HG03095 (cell line): ENCODE results near the gene P2RY11.

ENCODE experiments used
- ATAC-seq: cut with Tn5 transposase; IDR thresholded peaks from one replicate; pipeline ENCODE4 v1.9.1; 2021; ENCODE audit warnings: moderate library complexity; ENCODE audit not compliant: unreplicated experiment

P2RY11 gene

GRCh38 chr19:10111405-10111811 is at the start of gene P2RY11:
P2RY11 (plus strand) TSS chr19:10111693; CDS start chr19:10111722, 29 bp downstream.
- no peak for ATAC-seq

DNA sequence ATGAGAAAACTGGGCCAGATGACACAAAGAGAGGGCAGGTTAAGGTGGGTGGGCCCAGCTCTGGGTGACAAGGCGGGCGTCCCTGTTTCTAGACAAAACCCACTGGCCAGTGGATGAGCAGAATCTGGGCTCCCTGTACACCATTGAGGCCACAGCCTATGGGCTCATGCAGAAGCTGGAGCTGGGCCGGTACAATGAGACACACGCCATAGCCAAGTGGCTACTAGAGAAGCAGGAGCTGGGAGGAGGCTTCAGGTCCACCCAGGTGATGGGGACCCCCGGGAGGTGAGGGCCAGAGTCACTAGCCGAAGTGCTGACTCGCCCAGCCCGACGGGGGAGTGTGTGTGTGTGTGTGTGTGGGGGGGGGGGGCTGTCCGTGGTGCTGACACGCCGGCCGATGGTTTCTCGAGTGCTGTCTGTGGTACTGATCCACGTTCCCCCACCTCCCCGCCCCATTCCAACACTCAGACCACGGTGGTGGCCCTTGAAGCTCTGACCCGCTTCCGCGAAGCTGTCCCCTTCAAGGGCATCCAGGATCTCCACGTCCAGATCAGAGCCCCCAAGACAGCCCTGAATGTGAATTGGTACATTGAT is 49.7 kb upstream of the P2RY11 start:
- ATAC-seq = no peak

- no peak for ATAC-seq
Observed at GRCh38 chr19:10068205-10068604, 43.3 kb upstream of the P2RY11 start.

DNA sequence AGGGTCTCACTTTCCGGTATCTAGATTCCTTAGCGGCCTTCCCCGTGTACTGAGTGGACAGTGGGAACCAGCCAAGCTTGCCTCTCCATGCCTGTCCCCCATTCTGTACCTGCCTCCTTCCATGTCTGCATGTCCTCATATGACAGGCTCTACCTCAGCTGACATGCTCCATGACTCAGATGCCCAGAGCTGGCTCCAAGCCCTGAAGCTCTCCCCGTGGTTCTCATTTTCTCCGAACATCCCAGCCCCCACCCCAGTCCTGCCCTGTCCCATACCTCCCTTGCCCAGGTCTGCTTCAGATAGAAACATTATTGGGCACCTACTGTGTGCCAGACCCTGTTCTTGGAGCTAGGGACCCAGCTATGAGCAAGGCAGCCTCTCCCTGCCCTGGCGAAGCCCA is 42.4 kb upstream of the P2RY11 start:
- no peak for ATAC-seq

GRCh38 chr19:10070730-10071446 is 40.6 kb upstream of the P2RY11 start:
- ATAC-seq = no peak

DNA sequence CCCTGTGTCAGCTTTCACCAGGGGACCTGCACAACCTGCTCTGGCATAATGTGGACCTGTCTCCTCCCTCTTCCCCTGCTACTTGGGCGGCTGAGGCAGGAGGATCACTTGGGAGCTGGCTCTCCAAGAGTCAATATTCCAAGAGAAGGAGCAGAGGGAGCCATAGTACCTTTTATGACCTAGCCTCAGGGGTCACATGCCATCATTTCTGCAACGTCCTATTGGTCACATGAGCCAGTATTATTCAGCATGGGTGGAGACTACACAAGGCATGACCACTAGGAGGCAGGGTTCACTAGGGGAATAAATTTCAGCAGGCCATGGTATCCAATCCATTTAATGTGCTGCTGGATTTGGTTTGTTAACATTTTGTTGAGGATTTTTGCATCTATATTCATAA is 37.3 kb upstream of the P2RY11 start:
- ATAC-seq = no peak

DNA sequence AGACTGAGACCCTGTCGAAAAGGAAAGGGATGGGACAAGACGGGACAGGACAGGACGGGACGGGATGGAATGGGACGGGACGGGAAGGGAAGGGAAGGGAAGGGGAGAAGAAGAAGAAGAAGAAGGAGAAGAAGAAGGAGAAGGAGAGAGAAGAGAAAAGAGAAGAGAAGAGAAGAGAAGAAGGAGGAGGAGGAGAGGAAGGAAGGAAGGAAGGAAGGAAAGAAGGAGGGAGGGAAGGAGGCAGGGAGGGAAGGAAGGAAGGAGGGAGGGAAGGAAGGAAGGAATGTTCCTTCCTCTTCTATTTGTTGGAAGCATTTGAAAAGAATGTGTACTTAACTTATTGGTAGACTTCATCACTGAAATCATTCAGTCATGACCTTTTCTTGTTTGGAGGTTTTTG is 35.0 kb upstream of the P2RY11 start:
- no peak for ATAC-seq

DNA sequence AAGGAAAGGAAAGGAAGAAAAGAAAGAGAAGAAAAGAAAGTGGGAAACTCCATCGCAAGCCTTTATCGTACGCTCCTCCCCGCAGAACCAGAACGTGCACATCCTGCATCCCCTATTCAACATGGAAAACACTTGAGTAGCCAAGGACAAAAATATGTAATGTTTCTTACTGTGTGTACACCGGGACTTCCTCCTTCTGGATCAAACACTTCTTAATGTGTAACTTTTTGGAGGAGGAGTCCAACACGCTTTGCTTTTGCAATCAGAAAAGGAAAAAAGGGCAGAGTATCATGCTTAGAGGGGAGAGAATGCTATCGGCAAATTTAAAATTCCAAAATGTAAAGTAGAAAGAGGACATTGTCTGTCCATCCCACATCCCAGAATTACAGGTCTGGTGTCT is 33.2 kb upstream of the P2RY11 start:
- ATAC-seq = no peak

DNA sequence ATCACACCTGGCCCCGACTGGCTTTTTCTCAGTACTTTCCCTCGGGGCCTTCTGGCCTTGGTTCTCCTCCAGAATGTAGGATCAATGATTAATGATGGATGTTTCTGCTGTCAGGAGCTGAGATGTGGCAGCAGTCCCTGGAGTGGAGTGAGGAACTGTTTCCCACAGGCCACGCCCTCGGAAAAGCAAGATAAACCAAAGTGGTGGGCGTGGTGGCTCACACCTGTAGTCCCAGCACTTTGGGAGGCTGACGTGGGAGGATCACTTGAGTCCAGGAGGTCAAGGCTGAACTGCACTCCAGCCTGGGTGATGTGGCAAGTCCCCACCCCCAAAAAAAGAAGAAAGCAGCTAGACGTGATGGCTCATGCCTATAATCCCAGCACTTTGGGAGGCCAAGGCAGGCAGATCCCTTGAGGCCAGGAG is 32.5 kb upstream of the P2RY11 start:
- ATAC-seq = no peak

- ATAC-seq = no peak
Observed at GRCh38 chr19:10083911-10084310, 27.6 kb upstream of the P2RY11 start.

GRCh38 chr19:10084803-10085202 is 26.7 kb upstream of the P2RY11 start:
- ATAC-seq = no peak

- peak; percentile 72 for ATAC-seq
Observed at GRCh38 chr19:10085641-10086590, 25.6 kb upstream of the P2RY11 start, which contains the start of gene SHFL. SHFL (plus strand) TSS chr19:10086317; CDS start chr19:10086428, 111 bp downstream.

DNA sequence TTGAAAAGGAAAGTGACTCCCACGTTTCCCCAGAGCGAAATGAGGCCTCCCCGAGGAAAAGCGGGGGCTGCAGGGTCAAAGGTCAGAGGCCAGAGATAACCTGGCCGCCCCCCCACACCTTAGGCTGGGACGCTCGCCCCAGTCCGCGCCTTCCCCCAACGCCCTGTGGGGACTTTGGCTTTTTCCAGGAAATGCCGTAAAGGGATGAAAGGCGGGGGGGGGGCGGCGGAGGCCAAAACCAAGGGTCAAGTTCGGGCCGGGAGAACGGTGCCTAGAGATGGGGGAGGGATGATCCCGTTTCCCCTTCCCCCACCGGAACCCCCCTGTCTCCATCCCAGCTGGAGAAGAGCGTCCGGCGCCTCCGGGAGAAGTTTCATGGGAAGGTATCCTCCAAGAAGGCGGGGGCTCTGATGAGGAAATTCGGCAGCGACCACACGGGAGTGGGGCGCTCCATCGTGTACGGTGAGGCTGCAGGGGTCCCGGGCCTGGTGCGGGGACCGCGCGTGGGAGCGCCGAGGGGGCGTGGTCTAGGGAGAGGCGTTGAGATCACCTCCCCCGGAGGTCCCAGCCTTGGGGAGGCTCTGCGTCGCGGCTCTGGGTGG is 24.8 kb upstream of the P2RY11 start:
- no peak for ATAC-seq

GRCh38 chr19:10087296-10088061 is 24.0 kb upstream of the P2RY11 start:
- ATAC-seq = no peak

DNA sequence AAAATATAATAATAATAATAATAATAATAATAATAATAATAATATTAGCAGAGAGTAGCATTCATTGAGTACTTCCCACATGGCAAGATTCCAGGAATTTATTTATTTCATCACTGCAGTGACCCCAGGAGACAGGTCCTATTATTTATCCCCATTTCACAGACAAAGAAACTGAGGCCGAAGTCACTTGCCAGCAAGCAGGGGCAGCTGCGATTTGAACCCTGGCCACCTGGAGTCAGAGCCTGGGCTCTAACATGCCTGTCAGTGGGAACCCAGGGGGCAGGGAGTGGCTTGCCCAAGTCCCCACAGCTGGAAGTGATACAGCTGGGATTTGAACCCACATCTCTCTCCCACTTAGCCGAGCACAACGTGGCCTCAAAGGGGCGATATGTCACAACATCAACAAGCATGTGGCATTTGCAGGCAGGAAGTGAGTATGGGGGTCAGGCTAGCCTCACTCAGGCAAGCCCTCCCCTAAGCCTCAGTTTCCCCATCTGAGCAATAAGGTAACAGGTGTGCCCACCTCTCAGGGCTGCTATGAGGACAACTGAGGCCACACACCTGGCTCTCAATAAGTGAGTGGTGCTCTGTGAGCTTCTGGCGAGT is 22.4 kb upstream of the P2RY11 start:
- ATAC-seq = no peak

GRCh38 chr19:10089801-10090375 is 21.6 kb upstream of the P2RY11 start:
- no peak for ATAC-seq

DNA sequence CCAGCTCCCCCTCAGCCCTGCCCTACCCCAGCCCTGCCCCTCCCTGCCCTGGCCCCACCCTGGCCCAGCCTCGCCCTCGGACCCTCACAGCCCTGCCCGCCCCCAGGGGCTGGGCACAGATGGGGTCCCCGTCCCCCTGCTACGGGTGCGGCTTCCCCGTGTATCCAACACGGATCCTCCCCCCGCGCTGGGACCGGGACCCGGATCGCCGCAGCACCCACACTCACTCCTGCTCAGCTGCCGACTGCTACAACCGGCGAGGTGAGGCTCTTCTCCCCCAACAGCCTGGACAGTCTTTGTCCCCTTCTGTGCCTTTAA is 20.2 kb upstream of the P2RY11 start:
- no peak for ATAC-seq

DNA sequence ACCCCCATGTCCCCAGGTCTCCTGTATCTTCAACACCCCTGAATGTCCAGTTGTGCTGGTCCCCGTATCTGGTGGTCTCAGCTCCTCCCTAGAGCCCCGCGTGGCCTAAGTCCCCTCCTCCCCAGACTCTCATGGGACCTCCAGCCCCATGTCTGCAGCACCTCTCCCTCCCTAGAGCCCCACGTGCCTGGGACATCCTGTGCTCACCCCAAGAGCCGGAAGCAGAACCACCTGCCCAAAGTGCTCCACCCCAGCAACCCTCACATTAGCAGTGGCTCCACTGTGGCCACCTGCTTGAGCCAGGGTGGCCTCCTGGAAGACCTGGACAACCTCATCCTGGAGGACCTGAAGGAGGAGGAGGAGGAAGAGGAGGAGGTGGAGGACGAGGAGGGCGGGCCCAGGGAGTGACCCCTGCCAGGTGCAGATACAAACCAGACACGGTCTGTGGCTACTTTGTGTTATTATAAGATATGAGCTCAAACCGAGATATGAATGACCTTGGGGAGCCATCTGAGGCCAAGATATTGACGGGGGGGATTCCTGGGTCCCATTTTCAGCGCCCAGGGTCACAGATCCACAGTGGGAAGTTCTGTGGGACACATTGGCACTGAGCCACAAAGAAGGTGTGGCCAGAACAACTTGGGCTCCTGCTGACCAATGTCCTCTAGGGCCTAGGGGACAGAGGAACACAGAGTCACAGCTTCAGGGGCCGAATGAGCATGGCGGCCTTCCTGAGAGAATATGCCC is 19.4 kb upstream of the P2RY11 start:
- no peak for ATAC-seq

DNA sequence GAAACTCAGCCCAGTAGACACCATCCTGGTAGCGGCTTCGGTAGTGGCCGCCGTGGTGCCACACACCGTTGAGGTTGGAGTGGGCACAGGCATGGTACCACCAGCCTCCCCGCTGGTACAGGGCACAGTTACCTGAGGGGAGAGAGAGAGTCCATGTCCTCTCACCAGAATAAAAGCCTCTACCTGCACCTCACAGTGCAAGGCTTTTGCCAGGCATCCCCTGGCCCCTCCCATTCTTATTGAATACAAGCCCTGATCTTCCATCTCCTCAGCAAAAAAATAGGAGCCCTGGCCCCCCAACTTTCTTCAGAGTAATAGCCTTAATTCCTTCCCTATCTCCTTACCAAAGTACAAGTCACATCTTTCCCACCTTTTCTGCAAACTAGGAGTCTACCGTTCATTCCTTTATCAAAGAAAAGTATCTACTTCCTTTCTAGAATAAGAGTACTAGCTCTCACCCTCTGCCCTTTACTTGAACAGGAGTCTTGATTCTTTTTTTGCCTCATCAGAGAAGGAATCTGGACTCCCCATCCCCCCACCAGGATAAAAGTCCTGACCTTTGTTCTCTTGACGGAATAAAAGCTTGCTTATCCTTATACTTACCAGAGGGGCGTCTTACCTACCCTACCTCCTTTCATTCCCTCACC is 18.7 kb upstream of the P2RY11 start:
- no peak for ATAC-seq
